Right lobe of liver (tissue), 6 donors: ENCODE data around the gene TIPIN. TPM values are rescaled to one million over a fixed set of nuclear protein-coding genes. Genes with fewer than 3 reads are reported as not detected.
"Not testable (repeated sequence)": the region's sequence is repeated elsewhere in the genome, so short reads cannot be mapped to it uniquely, and the experiment has no call there.

ENCODE experiments used
- ATAC-seq, 4 donors: fragments of 200-7000 bp; cut with Tn5 transposase; one replicate each; pipeline ENCODE4 v1.9.1; 2020; ENCODE audit warnings: mild to moderate bottlenecking in 4 of 4, moderate library complexity in 4 of 4
- DNase-seq, 3 donors: peaks; one replicate each; pipeline ENCODE4 v3.0.0-alpha.2; 2020
- H3K27ac ChIP-seq, 3 donors: fragments of 200-600 bp; one replicate each; pipeline ENCODE4 v1.8.0; 2022
- H3K27me3 ChIP-seq, 2 donors: fragments of 200-600 bp; one replicate each; pipeline ENCODE4 v1.8.0; 2022
- H3K36me3 ChIP-seq, 4 donors: fragments of 200-600 bp; sonication (generic) in 1 of 4; one replicate each; pipeline versions ENCODE4 v1.5.1 to v1.8.0; 2017 to 2022; ENCODE audit warnings: control low read depth in 1 of 4
- H3K4me1 ChIP-seq, 4 donors: fragments of 200-600 bp; sonication (generic) in 1 of 4; one replicate each; pipeline versions ENCODE4 v1.5.1 to v1.8.0; 2017 to 2022; ENCODE audit warnings: control low read depth in 1 of 4
- H3K4me3 ChIP-seq, 3 donors: fragments of 200-600 bp; one replicate each; pipeline ENCODE4 v1.8.0; 2022
- H3K9me3 ChIP-seq, 4 donors: fragments of 200-600 bp; sonication (generic) in 1 of 4; one replicate each; pipeline versions ENCODE4 v1.5.1 to v1.8.0; 2017 to 2022; ENCODE audit warnings: control low read depth in 1 of 4
- POLR2A ChIP-seq: fragments of 450-650 bp; IDR thresholded peaks from one replicate; pipeline ENCODE4 v1.6.1; 2017; ENCODE audit warnings: antibody characterized with exemption, mild to moderate bottlenecking
- WGBS: methylation state at CpG from one replicate; pipeline ENCODE4 v1.1.6; 2018; ENCODE audit warnings: low coverage, low lambda C conversion rate; ENCODE audit not compliant: insufficient coverage; ENCODE audit errors: missing lambda C conversion rate; 5-methylcytosine and 5-hydroxymethylcytosine counted together
- intact Hi-C, 2 donors: fragments of 100-400 bp; cut with DNase I; formaldehyde crosslinking; loops; one replicate each; pipeline versions ENCODE4 v1.11.2 to v1.14.1; 2022
- total RNA-seq, 6 experiments: library from RNA; depleted of rRNA in 2 of 6; stranded (reverse); fragments of >200 nt in 2 of 6; fragmentation: NEBNext Ultra II Directional in 3 of 6; extraction: Animal tissue kit (Norgen Biotek cat#: 25700) in 3 of 6; gene quantifications; one replicate each; pipeline versions ENCODE4 v1.1.0 to v1.2.4, GENCODE V29; 2016 to 2023
- TF ChIP-seq, protein P1 (sequence below), 4 donors: fragments of 200-600 bp in 3 of 4; fragments of 450-650 bp in 1 of 4; IDR thresholded peaks; one replicate each; pipeline versions ENCODE4 v1.5.1 to v1.8.0; 2016 to 2022; ENCODE audit warnings: antibody characterized with exemption in 4 of 4, mild to moderate bottlenecking in 2 of 4
- donor health status: DM: no; HTN: yes; CAD: no.
- donor health status: DM: no; HTN: no; CAD: no.
- donor health status: DM: no; HTN: no; CAD: no.
- donor health status: DM: no; HTN: yes; CAD: no.
- donor health status: DM: no; HTN: yes; CAD: no.

TIPIN gene
- total RNA-seq, 6 experiments from 2014 or later = 2.4 to 5.1 (median 2.9) TPM

GRCh38 chr15:66388043-66388363 is 31.5 kb upstream of the TIPIN start:
- 5% methylated on average over 3 of the region's 3 CpGs for WGBS
- intact Hi-C loops = loop anchor here (10.0 kb wide), 1 partner anchor 107 kb away; the partner anchor contains the start of gene SNAPC5 (in 2 of the 2)
- ATAC-seq (no peak), DNase-seq (no peak)
- no peaks in the 10 kb centered on the region for H3K9me3 ChIP-seq
- peaks cover 0 to 25% (median 4%) of the 10 kb centered on the region in 4 donors for H3K4me1 ChIP-seq
- H3K36me3 ChIP-seq = no peaks in the 10 kb centered on the region
- peak overlapping the region in 1 of 3 donors; percentile 94 for H3K27ac ChIP-seq
- H3K27me3 ChIP-seq = no peaks in the 10 kb centered on the region
- no peak for TF ChIP-seq POLR2A
- TF ChIP-seq, protein P1, sequence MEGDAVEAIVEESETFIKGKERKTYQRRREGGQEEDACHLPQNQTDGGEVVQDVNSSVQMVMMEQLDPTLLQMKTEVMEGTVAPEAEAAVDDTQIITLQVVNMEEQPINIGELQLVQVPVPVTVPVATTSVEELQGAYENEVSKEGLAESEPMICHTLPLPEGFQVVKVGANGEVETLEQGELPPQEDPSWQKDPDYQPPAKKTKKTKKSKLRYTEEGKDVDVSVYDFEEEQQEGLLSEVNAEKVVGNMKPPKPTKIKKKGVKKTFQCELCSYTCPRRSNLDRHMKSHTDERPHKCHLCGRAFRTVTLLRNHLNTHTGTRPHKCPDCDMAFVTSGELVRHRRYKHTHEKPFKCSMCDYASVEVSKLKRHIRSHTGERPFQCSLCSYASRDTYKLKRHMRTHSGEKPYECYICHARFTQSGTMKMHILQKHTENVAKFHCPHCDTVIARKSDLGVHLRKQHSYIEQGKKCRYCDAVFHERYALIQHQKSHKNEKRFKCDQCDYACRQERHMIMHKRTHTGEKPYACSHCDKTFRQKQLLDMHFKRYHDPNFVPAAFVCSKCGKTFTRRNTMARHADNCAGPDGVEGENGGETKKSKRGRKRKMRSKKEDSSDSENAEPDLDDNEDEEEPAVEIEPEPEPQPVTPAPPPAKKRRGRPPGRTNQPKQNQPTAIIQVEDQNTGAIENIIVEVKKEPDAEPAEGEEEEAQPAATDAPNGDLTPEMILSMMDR (IDR thresholded peaks at IDR 0.05) = no peak
- H3K4me3 ChIP-seq = peak overlapping the region; percentile 88 to 91 (median 90)

DNA sequence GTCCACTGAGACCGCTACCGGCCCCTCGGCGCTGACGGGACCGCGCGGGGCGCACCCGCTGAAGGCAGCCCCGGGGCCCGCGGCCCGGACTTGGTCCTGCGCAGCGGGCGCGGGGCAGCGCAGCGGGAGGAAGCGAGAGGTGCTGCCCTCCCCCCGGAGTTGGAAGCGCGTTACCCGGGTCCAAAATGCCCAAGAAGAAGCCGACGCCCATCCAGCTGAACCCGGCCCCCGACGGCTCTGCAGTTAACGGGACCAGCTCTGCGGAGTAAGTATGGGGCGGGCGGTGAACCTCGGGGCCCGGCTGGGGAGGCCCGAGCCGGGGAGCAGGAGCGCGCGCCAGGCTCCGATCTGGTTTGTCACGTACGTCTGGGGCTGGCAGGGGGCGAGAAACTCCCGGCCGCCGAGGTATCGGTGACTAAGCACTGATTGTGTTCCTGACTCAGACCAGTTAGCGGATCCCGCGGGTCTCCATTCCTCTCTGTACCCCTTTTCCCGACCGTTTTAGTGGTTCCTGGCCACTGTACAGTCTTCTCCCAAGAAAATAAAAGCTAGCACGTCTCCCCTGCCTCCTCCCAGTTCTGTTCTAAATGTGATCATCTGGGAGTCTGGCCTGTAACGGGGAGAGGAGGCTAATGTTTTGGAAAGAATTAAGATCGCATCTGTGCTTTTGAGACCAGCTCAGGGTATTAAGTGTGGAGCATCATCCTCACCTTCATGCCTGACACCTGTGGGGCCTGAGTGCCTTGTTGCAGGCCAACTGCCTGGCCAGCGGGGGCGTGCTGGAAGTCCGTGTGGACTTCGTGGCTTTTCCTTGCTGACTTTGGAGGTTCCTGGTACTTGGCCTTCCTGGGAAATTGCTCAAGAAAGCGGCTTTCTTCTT is 30.9 kb upstream of the TIPIN start:
- Histone ChIP-seq H3K4me3 (peak overlapping the region; percentile 88 to 91 (median 90)), H3K4me1 (peaks cover 0 to 25% (median 4%) of the 10 kb centered on the region in 4 donors), H3K36me3 (no peaks in the 10 kb centered on the region), H3K27ac (peak overlapping the region; percentile 78 to 94 (median 91)), H3K27me3 (no peaks in the 10 kb centered on the region), H3K9me3 (no peaks in the 10 kb centered on the region)
- peak; percentile 37 to 48 (median 41) for ATAC-seq
- WGBS = 3% methylated on average over 17 of the region's 62 CpGs
- intact Hi-C loops = loop anchor here (10.0 kb wide), 1 partner anchor 107 kb away; the partner anchor contains the start of gene SNAPC5 (in 2 of the 2)
- no peak for TF ChIP-seq POLR2A
- TF ChIP-seq, protein P1 (IDR thresholded peaks at IDR 0.05) = peak; percentile 17 to 46 (median 36)
- DNase-seq = peak; percentile 66 to 75 (median 72)

DNA sequence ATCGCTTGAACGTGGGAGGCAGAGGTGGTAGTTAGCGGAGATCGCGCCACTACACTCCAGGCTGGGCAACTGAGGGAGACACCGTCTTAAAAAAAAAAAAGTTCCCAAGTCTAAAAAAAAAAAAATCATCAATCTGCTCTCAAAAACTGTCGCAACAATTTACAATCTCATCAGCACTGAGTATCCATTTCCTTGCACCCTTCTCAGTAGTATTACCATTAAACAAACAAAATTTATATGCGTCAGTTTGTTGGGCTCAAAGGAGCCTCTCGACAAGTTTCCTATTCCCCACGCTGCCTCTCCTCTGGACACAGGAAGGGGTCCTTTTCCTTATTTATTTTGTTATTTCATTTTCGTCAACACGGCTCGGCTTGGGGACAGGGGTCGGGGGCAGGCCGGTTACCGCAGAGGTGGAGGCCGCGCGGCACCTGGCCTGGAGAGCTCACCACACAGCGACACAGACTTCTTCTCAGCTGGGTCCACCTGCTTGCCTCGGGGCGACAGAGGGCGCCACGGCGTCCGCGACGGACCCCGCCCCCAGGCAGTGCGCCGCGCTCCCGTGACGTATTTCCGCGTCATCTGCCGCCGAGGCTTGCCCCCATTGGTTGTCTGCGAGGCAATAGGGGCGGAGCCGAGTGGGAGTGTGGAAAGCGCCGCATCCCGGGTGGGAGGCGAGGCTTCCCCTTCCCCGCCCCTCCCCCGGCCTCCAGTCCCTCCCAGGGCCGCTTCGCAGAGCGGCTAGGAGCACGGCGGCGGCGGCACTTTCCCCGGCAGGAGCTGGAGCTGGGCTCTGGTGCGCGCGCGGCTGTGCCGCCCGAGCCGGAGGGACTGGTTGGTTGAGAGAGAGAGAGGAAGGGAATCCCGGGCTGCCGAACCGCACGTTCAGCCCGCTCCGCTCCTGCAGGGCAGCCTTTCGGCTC is 30.0 kb upstream of the TIPIN start, which contains the start of gene MAP2K1:
Gene MAP2K1 (plus strand): TSS at position 709 of the 920 bp plus-strand sequence. CDS start 436 bp downstream, outside the sequence.
- intact Hi-C loops = loop anchor here (10.0 kb wide), 1 partner anchor 108 kb away; the partner anchor contains the start of gene SNAPC5 (in 2 of the 2)
- H3K4me1 ChIP-seq = peaks cover 0 to 22% (median 4%) of the 10 kb centered on the region in 4 donors
- no peaks in the 10 kb centered on the region for H3K9me3 ChIP-seq
- ATAC-seq (peak; percentile 94 to 98 (median 96)), DNase-seq (peak; percentile 99)
- H3K36me3 ChIP-seq = no peaks in the 10 kb centered on the region
- TF ChIP-seq POLR2A = peak; percentile 88
- TF ChIP-seq, protein P1 (IDR thresholded peaks at IDR 0.05) = peak; percentile 45 to 88 (median 80)
- WGBS = 6% methylated on average over 15 of the region's 69 CpGs
- H3K27me3 ChIP-seq = no peaks in the 10 kb centered on the region
- peak within 1 kb of the TSS; percentile 78 to 94 (median 91) for H3K27ac ChIP-seq
- peak within 1 kb of the TSS; percentile 88 to 91 (median 90) for H3K4me3 ChIP-seq

- H3K27ac ChIP-seq, ATAC-seq, H3K27me3 ChIP-seq, H3K4me3 ChIP-seq, H3K36me3 ChIP-seq, H3K9me3 ChIP-seq, H3K4me1 ChIP-seq, DNase-seq: not testable (repeated sequence)
- intact Hi-C loops = loop anchor here (10.0 kb wide), 1 partner anchor 113 kb away; the partner anchor contains the start of gene SNAPC5 (in 2 of the 2)
- 100% methylated on average over 2 of the region's 2 CpGs for WGBS
These were observed 24.9 kb upstream of the TIPIN start for GRCh38 chr15:66381376-66381775.
